ENCODE measurements around the gene LTF. TPM values are rescaled to one million over a fixed set of nuclear protein-coding genes. Genes with fewer than 3 reads are reported as not detected.
A peak's percentile ranks its signal among the peaks of the same experiment; 100 is the strongest.

LTF gene
- total and polyA plus RNA-seq, 7 donors: 0.73 to 3.8 (median 2.0) TPM

DNA sequence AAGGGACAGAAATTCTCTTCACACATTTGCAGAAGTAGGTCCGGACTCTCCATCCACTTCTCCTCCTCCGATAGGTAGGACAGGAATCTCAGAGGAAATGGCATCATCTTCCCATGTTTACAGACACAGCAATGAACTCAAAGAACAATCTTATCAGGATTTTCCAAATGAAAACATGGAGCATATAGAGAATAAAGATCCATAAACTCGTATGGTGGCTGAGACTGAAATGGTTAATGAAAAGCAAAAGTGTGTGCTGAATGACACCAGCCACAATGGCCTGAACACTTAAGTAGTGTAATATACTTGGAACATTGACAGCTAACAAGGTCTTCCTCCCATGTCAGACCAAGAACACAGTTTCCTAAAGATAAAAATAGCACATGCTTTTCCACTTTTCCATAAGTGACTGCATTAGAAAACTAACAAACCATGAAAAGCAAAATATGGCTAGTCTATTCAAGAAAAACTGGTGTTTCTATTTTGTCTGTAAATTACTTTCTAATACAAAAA, 51.9 kb downstream of the LTF start:
- WGBS, 3 donors: 67 to 68% (median 68%) methylated on average over 3 of the region's 3 CpGs
- intact Hi-C loops (cut with DNase I): no loop called here
- Histone ChIP-seq H3K9me3 (no peaks in the 10 kb centered on the region), H3K27ac (no peak overlapping the region), H3K4me1 (peaks cover 17% of the 10 kb centered on the region), H3K27me3 (ENCODE audit: insufficient read depth in 3 of 3, low read length in 2 of 3) (no peaks in the 10 kb centered on the region), H3K36me3 (ENCODE audit: insufficient read depth in 1 of 2, low read depth in 1 of 2) (no peaks in the 10 kb centered on the region), H3K4me3 (no peak overlapping the region)
- DNase-seq: no peak
- TF ChIP-seq, protein P1, sequence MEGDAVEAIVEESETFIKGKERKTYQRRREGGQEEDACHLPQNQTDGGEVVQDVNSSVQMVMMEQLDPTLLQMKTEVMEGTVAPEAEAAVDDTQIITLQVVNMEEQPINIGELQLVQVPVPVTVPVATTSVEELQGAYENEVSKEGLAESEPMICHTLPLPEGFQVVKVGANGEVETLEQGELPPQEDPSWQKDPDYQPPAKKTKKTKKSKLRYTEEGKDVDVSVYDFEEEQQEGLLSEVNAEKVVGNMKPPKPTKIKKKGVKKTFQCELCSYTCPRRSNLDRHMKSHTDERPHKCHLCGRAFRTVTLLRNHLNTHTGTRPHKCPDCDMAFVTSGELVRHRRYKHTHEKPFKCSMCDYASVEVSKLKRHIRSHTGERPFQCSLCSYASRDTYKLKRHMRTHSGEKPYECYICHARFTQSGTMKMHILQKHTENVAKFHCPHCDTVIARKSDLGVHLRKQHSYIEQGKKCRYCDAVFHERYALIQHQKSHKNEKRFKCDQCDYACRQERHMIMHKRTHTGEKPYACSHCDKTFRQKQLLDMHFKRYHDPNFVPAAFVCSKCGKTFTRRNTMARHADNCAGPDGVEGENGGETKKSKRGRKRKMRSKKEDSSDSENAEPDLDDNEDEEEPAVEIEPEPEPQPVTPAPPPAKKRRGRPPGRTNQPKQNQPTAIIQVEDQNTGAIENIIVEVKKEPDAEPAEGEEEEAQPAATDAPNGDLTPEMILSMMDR (IDR thresholded peaks at IDR 0.05): no peak
- ATAC-seq: no peak

DNA sequence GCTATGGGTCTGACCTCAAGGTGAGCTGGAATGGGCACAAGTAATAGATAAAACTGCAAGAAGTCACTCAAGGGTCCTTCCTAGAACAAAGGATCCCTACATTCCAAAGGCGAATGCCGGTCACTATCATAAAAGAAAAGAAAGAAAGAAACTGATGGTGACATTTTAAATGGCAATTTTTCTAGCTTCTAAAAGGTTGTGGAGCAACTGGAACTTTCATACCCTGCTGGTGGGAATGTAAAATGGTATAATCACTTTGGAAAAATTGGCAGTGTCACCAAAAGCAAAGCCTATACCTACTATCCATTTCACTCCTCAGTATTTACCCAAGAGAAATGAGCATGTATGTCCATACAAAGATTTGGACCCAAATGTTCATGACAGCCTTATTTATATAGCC, 53.4 kb downstream of the LTF start:
- Histone ChIP-seq H3K36me3 (ENCODE audit: insufficient read depth in 1 of 2, low read depth in 1 of 2) (no peaks in the 10 kb centered on the region), H3K4me1 (peaks cover 27% of the 10 kb centered on the region), H3K27ac (no peak overlapping the region), H3K9me3 (no peaks in the 10 kb centered on the region), H3K27me3 (ENCODE audit: insufficient read depth in 3 of 3, low read length in 2 of 3) (no peaks in the 10 kb centered on the region), H3K4me3 (no peak overlapping the region)
- TF ChIP-seq, protein P1 (IDR thresholded peaks at IDR 0.05): no peak
- WGBS, 3 donors: 72 to 100% (median 74%) methylated on average over 2 of the region's 2 CpGs
- DNase-seq: no peak
- no peak for ATAC-seq
- intact Hi-C loops (cut with DNase I): no loop called here

DNA sequence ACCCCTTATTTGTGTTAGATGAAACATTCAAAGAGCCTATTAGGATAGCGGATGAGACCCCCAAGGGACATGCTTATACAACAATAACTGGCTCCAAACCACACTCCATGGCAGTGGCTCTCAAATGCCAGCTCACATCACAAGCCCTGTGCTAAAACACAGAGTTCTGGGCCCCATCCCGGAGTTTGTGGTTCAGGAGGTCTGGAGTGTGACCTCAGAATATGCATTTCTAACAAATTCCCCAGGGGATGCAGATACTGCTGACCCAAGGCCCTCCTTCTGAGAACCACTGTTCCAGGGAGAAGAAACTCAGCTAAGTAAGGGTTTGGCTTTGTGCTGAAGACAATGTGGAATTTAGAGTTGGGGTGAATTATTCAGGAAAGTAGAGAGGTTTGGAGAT, 54.0 kb downstream of the LTF start:
- WGBS, 3 donors: 84 to 94% (median 92%) methylated on average over 2 of the region's 2 CpGs
- Histone ChIP-seq H3K27me3 (ENCODE audit: insufficient read depth in 3 of 3, low read length in 2 of 3) (no peaks in the 10 kb centered on the region), H3K4me3 (no peak overlapping the region), H3K27ac (no peak overlapping the region), H3K36me3 (ENCODE audit: insufficient read depth in 1 of 2, low read depth in 1 of 2) (no peaks in the 10 kb centered on the region), H3K9me3 (no peaks in the 10 kb centered on the region), H3K4me1 (peaks cover 27% of the 10 kb centered on the region)
- intact Hi-C loops (cut with DNase I): no loop called here
- ATAC-seq: no peak
- no peak for DNase-seq
- TF ChIP-seq, protein P1 (IDR thresholded peaks at IDR 0.05): no peak

DNA sequence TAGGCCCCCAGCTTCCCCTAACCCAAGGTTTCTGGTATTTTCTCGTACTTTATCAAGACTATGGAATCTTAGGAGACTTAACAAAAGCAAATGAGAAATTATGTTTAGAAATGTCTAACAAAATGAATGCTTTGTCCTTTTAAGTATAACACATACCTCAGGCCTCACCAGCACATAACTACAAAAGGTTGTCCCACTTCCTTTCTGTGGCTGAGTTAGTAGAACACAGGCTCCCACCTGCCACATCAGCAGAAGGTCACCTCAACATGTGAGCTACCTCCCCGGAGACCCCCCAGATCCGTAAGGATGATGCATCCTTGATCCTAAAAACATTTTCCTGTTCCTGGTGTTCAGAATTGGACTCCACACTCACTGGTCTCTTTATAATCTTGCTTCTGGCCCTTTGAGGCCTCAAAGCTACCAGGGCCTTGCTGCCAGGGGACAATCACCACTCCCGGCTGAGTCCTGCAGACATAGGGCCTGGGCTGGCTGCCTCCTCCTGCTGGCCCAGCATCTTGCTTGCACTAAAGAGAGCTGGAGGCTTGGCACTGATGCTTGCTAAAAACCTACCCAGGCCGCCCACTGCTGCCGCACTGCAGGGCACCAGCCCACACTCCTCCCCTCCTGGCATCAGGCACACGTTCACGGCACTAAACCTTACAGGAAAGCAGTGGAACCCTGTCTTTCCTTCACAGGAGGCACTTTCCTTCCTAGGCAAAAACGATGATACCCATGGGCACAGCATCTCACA, 54.8 kb downstream of the LTF start:
- Histone ChIP-seq H3K4me1 (peaks cover 27% of the 10 kb centered on the region), H3K9me3 (no peaks in the 10 kb centered on the region), H3K27me3 (ENCODE audit: insufficient read depth in 3 of 3, low read length in 2 of 3) (no peaks in the 10 kb centered on the region), H3K27ac (peak overlapping the region; percentile 24), H3K4me3 (no peak overlapping the region), H3K36me3 (ENCODE audit: insufficient read depth in 1 of 2, low read depth in 1 of 2) (no peaks in the 10 kb centered on the region)
- TF ChIP-seq, protein P1 (IDR thresholded peaks at IDR 0.05): no peak
- DNase-seq (no peak), ATAC-seq (no peak)
- WGBS, 3 donors: 55 to 75% (median 59%) methylated on average over 9 of the region's 9 CpGs
- intact Hi-C loops (cut with DNase I): no loop called here
